ENCODE data around the gene NR2C2.

The NR2C2 gene

DNA sequence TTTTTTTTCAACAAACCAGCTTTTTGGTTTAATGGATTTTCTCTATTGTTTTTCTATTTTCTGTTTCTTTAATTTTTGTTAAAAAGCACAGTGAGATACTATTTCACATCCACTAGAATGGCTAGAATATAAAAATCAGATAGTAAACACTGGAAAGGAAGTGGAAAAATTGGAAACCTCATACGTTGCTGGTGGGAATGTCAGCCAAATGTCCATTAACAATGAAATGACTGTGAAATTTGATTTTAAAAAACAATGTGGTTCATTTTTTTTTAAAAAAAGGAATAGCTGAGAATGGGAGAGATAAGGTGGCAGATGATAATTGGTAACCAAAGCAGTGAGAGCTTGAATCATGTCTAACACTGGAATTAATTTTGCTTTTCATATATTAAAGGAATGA, 19.9 kb downstream of the NR2C2 start:
- TF ChIP-seq, protein P1, sequence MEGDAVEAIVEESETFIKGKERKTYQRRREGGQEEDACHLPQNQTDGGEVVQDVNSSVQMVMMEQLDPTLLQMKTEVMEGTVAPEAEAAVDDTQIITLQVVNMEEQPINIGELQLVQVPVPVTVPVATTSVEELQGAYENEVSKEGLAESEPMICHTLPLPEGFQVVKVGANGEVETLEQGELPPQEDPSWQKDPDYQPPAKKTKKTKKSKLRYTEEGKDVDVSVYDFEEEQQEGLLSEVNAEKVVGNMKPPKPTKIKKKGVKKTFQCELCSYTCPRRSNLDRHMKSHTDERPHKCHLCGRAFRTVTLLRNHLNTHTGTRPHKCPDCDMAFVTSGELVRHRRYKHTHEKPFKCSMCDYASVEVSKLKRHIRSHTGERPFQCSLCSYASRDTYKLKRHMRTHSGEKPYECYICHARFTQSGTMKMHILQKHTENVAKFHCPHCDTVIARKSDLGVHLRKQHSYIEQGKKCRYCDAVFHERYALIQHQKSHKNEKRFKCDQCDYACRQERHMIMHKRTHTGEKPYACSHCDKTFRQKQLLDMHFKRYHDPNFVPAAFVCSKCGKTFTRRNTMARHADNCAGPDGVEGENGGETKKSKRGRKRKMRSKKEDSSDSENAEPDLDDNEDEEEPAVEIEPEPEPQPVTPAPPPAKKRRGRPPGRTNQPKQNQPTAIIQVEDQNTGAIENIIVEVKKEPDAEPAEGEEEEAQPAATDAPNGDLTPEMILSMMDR (conservative IDR thresholded peaks at IDR 0.05): no peak
- H3K27ac ChIP-seq: no peak overlapping the region

GRCh38 chr3:14969671-14970070, 22.3 kb downstream of the NR2C2 start:
- TF ChIP-seq, protein P1 (conservative IDR thresholded peaks at IDR 0.05): no peak
- H3K27ac ChIP-seq: no peak overlapping the region

- TF ChIP-seq, protein P1 (conservative IDR thresholded peaks at IDR 0.05): no peak
- H3K27ac ChIP-seq: no peak overlapping the region
Observed at GRCh38 chr3:14976317-14976716, 28.9 kb downstream of the NR2C2 start.

- TF ChIP-seq, protein P1 (conservative IDR thresholded peaks at IDR 0.05): no peak
- no peak overlapping the region for H3K27ac ChIP-seq
Observed at GRCh38 chr3:14980689-14981088, 33.3 kb downstream of the NR2C2 start.

DNA sequence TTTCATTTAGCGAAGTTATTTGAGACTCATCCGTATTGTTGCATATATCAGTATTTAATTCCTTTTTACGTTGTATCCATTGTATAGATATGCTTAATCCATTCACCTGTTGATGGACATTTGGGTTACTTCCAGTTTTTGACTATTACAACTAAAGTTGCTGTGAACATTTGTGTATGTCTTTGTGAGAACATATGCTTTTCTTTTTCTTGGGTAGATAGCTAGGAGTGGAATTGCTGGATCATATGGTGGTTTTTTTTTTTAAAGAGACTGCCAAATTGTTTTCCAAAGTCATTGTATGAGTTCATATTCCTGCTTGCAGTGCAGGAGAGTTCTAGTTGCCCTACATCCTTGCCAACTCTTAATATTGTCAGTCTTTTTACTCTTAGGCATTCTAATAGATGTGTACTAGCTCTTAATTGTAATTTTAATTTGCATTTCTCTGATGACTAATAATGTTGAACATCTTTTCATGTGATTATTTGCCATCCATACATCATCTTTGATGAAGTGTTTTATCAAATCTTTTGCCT, 37.3 kb downstream of the NR2C2 start:
- H3K27ac ChIP-seq: no peak overlapping the region
- TF ChIP-seq, protein P1 (conservative IDR thresholded peaks at IDR 0.05): no peak

DNA sequence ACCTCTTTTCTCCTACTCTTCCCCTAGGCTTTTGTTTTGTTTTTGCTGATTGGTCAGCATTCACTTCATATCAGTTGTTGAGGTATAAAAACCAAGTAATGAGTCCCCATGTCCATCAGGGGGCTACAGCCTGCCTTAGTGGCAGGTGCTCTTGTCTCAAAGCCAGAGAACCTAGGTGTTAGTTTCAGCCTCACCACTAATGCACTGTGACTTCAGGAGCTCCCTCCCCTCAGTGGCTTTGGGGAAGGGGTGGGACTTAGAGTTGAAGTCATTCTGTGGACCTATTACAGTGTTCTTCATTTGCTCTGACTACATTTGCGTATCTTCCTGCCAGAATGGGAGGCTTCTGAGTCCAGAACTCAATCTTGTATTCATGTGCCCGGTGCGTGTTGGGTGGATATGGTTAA, 41.6 kb downstream of the NR2C2 start:
- TF ChIP-seq, protein P1 (conservative IDR thresholded peaks at IDR 0.05): no peak
- H3K27ac ChIP-seq: no peak overlapping the region

- TF ChIP-seq, protein P1 (conservative IDR thresholded peaks at IDR 0.05): no peak
- H3K27ac ChIP-seq: no peak overlapping the region; the same call in 1 of the 2 replicates
Observed at GRCh38 chr3:14989943-14990779, 42.8 kb downstream of the NR2C2 start.
